OCI-LY3 (cell line): ENCODE data around the gene OR6B3.

Source experiments
- H2AFZ ChIP-seq: fragments of 200-600, 300-600 bp; shearing (Covaris generic); 2 replicates; pipeline ENCODE4 v1.6.0; 2014; ENCODE audit warnings: antibody characterized with exemption, low read depth, low read length
- H3K27ac ChIP-seq: fragments of 200-600, 300-600 bp; sonication (generic); 2 replicates; pipeline ENCODE4 v1.5.1; 2014; ENCODE audit warnings: mild to moderate bottlenecking, low read length, moderate library complexity, mixed read lengths
- H3K27me3 ChIP-seq: fragments of 200-600, 300-600 bp; sonication (generic); 2 replicates; pipeline ENCODE4 v1.6.1; 2014; ENCODE audit warnings: low read depth, low read length, mixed read lengths
- H3K36me3 ChIP-seq: fragments of 200-600, 300-600 bp; sonication (generic); replicated peaks from 2 replicates; pipeline ENCODE3; 2014; ENCODE audit warnings: low read depth, low read length, mixed read lengths
- H3K4me1 ChIP-seq: fragments of 300-600, 200-600 bp; sonication (generic); 2 replicates; pipeline ENCODE4 v1.6.1; 2014; ENCODE audit warnings: low read length, mixed read lengths
- H3K4me2 ChIP-seq: fragments of 200-600, 300-600 bp; sonication (generic); 2 replicates; pipeline ENCODE4 v1.6.1; 2014; ENCODE audit warnings: low read length, mixed read lengths
- H3K4me3 ChIP-seq: fragments of 300-600, 200-600 bp; sonication (generic); 2 replicates; pipeline ENCODE4 v1.5.1; 2014; ENCODE audit warnings: antibody characterized with exemption, mild to moderate bottlenecking, low read length, moderate library complexity
- H3K79me2 ChIP-seq: fragments of 300-600, 200-600 bp; shearing (Covaris generic); 2 replicates; pipeline ENCODE4 v1.6.1; 2014; ENCODE audit warnings: mild to moderate bottlenecking, low read length, mixed read lengths
- H3K9ac ChIP-seq: fragments of 300-600, 200-600 bp; shearing (Covaris generic); 2 replicates; pipeline ENCODE4 v1.6.0; 2014; ENCODE audit warnings: mild to moderate bottlenecking, low read length, moderate library complexity
- H3K9me3 ChIP-seq: fragments of 200-600, 300-600 bp; shearing (Covaris generic); 2 replicates; pipeline ENCODE4 v1.6.1; 2014; ENCODE audit warnings: low read length, mixed read lengths; ENCODE audit not compliant: insufficient read depth
- H4K20me1 ChIP-seq: fragments of 200-600, 300-600 bp; sonication (generic); 2 replicates; pipeline ENCODE4 v1.6.1; 2016; ENCODE audit warnings: low read length, mixed read lengths; ENCODE audit not compliant: insufficient read depth
- EZH2phosphoT487 ChIP-seq: fragments of 200-600 bp; shearing (Covaris generic); IDR thresholded peaks from 2 replicates; pipeline ENCODE4 v1.6.1; 2018; ENCODE audit warnings: antibody characterized with exemption, mixed run types, low read depth
- TF ChIP-seq, protein P1 (sequence below): fragments of 200-600, 300-600 bp; sonication (generic); IDR thresholded peaks from 2 replicates; pipeline ENCODE4 v1.5.1; 2014; ENCODE audit warnings: antibody characterized with exemption, low read length, low read depth

The OR6B3 gene

DNA sequence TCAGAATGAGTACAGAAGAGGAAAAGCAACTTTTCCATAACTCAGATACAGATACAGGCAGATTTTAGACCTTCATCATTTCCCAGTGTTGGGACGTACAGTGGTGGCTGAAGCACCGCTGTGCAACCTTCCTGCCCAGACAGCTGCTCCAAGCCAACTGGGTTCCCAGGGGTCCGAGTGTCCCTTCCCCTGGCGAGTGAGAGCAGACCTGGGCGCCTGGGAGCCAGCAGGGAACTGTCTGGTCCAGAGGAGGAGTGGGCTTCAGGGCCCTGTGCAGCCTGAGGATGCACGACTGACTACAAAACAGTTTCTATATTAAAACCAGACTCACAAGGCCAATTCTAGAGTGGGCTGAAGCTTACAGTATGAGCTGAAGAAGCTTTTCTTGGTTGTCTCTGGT, 12.0 kb downstream of the OR6B3 start:
- Histone ChIP-seq H4K20me1 (no peaks in the 10 kb centered on the region), H3K4me1 (no peaks in the 10 kb centered on the region), H3K9me3 (no peaks in the 10 kb centered on the region), H3K27ac (no peak overlapping the region), H3K9ac (no peak overlapping the region), H3K79me2 (no peaks in the 10 kb centered on the region), H2AFZ (no peak overlapping the region), H3K36me3 (no peaks in the 10 kb centered on the region), H3K27me3 (0 out of 2 replicates have a peak, but pooled peaks cover 2% of the 10 kb centered on the region), H3K4me3 (no peak overlapping the region), H3K4me2 (no peak overlapping the region)
- TF ChIP-seq, protein P1, sequence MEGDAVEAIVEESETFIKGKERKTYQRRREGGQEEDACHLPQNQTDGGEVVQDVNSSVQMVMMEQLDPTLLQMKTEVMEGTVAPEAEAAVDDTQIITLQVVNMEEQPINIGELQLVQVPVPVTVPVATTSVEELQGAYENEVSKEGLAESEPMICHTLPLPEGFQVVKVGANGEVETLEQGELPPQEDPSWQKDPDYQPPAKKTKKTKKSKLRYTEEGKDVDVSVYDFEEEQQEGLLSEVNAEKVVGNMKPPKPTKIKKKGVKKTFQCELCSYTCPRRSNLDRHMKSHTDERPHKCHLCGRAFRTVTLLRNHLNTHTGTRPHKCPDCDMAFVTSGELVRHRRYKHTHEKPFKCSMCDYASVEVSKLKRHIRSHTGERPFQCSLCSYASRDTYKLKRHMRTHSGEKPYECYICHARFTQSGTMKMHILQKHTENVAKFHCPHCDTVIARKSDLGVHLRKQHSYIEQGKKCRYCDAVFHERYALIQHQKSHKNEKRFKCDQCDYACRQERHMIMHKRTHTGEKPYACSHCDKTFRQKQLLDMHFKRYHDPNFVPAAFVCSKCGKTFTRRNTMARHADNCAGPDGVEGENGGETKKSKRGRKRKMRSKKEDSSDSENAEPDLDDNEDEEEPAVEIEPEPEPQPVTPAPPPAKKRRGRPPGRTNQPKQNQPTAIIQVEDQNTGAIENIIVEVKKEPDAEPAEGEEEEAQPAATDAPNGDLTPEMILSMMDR: no peak
- TF ChIP-seq EZH2phosphoT487: no peak

DNA sequence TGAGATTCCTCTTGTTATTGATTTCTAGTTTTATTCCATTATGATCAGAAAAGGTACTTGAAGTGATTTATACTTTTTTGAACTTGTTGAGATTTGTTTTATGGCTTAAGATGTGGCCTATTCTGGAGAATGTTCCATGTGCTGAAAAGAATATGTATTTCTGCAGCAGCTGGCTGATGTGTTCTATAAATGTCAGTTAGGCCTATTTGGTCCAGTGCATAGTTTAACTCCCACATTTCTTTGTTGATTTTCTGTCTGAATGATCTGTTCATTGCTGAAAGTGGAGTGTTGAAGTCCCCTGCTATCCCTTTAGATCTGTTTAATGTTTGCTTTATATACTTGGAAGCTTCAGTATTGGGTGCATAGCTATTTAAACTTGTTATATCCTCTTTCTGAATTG, 16.0 kb downstream of the OR6B3 start:
- Histone ChIP-seq H3K36me3 (no peaks in the 10 kb centered on the region), H3K9ac (no peak overlapping the region), H3K9me3 (no peaks in the 10 kb centered on the region), H3K4me2 (no peak overlapping the region), H3K27ac (no peak overlapping the region), H3K4me3 (no peak overlapping the region), H3K4me1 (no peaks in the 10 kb centered on the region), H2AFZ (no peak overlapping the region), H4K20me1 (no peaks in the 10 kb centered on the region), H3K79me2 (no peaks in the 10 kb centered on the region), H3K27me3 (0 out of 2 replicates have a peak, but pooled peaks cover 6% of the 10 kb centered on the region)
- TF ChIP-seq EZH2phosphoT487: no peak
- TF ChIP-seq, protein P1: no peak

DNA sequence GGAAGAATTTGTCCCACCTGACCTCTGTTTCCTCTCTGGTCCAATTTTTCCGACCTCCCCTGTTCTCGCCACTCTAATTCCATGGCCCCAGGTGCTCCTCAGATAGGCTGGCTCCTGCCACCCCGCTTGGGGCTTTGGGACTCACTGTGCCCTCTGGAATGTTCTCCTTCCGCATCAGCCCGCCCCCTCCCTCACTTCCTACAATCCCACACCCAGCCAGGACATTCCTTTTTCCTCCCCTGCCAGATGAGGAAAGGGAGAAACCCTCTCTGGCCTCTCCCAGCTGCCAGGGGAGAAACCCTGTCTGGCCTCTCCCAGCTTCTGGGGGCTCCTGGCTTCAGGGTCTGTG, 20.0 kb downstream of the OR6B3 start:
- H3K27me3 ChIP-seq: 0 out of 2 replicates have a peak, but pooled peaks cover 6% of the 10 kb centered on the region

DNA sequence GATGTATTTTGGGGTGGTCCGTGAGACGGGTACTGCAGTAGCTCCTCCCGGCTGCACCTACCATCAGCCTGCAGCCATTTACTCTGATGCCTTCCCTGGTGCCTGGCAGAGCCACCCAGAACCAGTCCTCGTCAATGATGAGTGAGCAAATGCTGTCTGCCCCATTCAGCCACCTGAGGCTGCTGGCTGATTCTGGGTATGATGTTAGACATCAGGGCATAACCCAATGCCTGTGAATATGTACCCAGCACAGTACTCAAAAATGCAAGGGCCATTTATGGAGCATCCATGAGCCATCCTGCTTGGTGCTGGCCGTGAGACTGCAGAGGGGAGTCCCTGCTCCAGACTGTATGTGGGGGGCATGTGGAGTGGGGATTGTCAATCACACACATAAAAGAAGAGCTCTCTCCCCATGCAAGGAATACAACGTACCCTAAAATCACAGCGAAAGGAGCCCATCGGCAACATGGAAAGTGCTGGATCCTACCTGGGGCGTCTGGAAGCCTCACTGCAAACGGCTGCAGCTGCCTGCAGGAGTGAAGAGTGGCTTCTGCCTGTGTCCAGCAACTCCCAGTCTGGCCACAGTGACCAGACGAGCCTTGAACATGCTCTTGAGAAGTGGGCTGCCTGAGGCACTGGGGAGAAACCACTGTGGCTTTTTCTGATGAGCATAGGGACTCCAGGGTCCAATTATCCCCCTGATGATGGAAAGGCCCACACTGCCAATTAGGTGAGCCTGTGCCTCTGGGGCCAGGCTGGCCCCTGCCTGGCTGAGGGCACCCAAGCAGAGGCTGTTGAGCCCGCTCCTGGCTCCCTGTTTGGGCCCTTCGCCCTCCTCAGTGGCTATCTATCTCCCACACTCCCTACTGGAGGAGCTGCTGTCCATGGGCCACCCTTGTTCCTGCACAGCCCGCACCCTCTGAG, 20.7 kb downstream of the OR6B3 start:
- Histone ChIP-seq H3K79me2 (no peaks in the 10 kb centered on the region), H3K4me1 (no peaks in the 10 kb centered on the region), H3K27me3 (0 out of 2 replicates have a peak, but pooled peaks cover 6% of the 10 kb centered on the region), H3K4me2 (no peak overlapping the region), H3K27ac (no peak overlapping the region), H3K36me3 (no peaks in the 10 kb centered on the region), H2AFZ (no peak overlapping the region), H3K4me3 (no peak overlapping the region), H4K20me1 (no peaks in the 10 kb centered on the region), H3K9me3 (no peaks in the 10 kb centered on the region), H3K9ac (no peak overlapping the region)
- no peak for TF ChIP-seq EZH2phosphoT487
- TF ChIP-seq, protein P1: no peak

More for the DNA sequence above, 20.0 kb downstream of the OR6B3 start:
- TF ChIP-seq, protein P1: no peak
- no peak for TF ChIP-seq EZH2phosphoT487
- Histone ChIP-seq H3K79me2 (no peaks in the 10 kb centered on the region), H3K4me1 (no peaks in the 10 kb centered on the region), H3K36me3 (no peaks in the 10 kb centered on the region), H3K4me2 (no peak overlapping the region), H3K9ac (no peak overlapping the region), H3K4me3 (no peak overlapping the region), H3K27ac (no peak overlapping the region), H3K9me3 (no peaks in the 10 kb centered on the region), H2AFZ (no peak overlapping the region), H4K20me1 (no peaks in the 10 kb centered on the region)
